Myocyte (in vitro differentiated cells): Measurements from ENCODE around the gene PTPRH. TPM values are rescaled to one million over a fixed set of nuclear protein-coding genes. Genes with fewer than 3 reads are reported as not detected.
"Not testable (repeated sequence)": the region's sequence is repeated elsewhere in the genome, so short reads cannot be mapped to it uniquely, and the experiment has no call there.

Experiments used
- DNase-seq: peaks from one replicate; pipeline ENCODE4 v3.0.0-alpha.2; 2012; ENCODE audit warnings: low read depth
- total RNA-seq: library from RNA; depleted of rRNA; stranded (reverse); fragments of >200 nt; gene quantifications from 2 replicates; pipeline ENCODE4 v1.2.3, GENCODE V29; 2014

PTPRH gene
- total RNA-seq, 1 donor from 2014 or later: 0.05 TPM

DNA sequence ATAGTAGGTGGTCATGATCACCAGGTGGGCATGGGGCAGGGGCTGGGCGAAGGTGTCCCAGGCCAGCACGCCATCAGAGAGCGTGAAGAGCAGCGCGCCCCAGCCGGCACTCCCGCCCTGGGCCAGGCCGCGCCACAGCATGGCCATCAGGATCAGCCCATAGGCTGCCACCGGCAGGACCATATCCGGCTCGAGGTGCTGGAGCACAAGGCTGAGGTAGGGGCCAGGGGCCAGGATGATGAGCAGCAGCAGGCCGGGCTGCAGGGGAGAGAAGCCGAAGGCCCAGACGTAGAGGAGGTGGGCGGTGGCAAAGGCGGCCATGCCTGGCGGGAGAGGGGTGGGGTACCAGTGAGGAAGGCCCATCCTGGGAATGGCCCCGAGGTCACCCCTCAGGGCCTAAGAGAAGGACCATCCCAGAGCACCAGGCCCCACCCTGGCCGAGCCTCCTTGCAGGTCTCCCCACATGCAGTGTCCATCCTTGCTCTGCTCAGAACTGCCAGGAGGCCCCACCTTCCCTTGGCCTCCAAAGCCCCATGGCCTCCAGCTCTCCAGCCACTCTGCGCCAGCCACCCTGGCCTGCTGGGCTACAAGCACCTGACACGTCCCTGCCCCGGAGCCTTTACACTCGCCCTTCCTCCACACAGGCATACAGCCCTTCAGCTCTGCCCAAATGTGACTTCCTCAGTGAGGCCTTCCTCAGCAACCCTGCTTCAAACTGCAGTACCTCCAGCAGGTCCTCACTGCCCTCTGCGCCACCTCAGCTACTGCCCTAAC, 18.1 kb upstream of the PTPRH start:
- no peak for DNase-seq

DNA sequence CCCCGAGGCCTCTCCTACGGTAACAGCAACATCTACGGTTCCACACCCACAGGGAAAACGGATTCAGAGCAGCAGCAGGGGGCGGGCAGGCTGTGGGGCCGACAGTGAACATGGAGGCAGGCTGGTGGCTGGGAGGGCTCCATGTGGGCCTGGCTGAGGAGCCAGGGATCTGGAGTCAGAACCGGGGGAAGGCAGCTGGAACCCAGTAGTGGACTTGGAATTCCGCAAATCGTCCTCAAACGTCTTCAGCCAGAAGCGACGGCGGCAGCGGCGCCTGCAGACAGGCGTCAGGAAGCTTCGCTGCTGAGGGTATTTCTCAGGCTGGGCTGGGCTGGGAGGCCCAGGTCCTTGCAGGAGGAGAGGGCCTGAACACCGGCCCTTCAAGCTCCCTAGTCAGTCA, 17.5 kb upstream of the PTPRH start:
- DNase-seq: no peak

DNA sequence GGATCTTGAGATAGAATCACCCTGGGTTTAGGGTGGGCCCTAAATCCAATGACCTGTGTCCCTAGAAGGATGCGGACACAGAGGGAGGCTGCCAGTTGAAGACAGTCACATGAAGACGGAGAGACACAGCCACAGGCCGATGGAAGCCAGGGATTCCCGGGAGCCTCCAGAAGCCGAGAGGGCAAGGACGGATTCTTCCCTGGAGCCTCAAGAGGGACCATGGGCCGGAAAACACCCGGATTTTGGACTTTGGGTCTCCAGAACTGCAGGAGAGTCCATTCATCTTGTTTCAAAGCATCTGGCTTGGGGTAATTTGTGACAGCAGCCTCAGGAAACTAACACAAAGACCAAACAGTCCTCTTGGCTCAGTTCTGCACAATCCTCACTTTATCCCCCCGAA, 17.0 kb upstream of the PTPRH start:
- no peak for DNase-seq

DNA sequence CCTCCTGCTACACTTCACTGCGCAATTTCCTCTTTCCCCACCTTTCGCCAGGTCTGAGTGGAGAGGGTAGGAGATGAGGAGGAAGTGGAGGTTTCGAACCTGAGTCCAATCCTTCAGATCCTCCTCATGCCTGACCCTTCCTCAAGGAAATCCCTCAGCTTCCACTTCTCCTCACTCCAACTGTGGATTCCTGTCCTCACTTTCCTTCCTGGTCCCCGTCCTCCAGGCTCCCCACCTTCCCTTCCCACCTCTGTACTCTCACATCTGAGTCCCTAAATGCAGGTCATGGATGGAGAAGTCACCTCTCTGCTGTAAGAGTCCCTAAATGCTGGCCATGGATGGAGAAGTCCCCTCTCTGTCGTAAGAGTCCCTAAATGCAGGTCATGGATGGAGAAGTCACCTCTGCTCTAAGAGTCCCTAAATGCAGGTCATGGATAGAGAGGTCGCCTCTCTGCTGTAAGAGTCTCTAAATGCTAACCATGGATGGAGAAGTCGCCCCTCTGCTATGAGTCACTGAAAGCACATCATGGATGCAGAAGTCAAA, 16.2 kb upstream of the PTPRH start:
- DNase-seq: no peak

DNA sequence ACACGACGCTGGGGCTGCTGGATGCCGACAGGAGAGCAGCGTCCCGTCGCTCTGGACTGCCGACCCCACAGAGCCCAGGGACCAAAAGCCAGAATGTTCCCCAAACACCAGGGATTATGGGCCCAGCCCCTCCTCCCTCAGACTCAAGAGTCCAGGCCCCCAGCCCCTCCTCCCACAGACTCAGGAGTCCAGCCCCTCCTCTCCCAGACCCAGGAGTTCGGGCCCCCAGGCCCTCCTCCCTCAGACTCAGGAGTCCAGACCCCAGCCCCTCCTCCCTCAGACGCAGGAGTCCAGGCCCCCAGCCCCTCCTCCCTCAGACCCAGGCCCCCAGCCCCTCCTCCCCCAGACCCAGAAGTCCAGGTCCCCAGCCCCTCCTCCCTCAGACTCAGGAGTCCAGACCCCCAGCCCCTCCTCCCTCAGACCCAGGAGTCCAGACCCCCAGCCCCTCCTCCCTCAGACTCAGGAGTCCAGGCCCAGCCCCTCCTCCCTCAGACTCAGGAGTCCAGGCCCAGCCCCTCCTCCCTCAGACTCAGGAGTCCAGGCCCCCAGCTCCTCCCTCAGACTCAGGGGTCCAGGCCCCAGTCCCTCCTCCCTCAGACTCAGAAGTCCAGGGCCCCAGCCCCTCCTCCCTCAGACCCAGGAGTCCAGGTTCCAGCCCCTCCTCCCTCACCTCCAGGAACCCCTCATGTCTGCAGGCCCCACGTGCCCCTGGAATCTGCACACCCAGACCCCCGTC, 15.5 kb upstream of the PTPRH start:
- DNase-seq: not testable (repeated sequence)

DNA sequence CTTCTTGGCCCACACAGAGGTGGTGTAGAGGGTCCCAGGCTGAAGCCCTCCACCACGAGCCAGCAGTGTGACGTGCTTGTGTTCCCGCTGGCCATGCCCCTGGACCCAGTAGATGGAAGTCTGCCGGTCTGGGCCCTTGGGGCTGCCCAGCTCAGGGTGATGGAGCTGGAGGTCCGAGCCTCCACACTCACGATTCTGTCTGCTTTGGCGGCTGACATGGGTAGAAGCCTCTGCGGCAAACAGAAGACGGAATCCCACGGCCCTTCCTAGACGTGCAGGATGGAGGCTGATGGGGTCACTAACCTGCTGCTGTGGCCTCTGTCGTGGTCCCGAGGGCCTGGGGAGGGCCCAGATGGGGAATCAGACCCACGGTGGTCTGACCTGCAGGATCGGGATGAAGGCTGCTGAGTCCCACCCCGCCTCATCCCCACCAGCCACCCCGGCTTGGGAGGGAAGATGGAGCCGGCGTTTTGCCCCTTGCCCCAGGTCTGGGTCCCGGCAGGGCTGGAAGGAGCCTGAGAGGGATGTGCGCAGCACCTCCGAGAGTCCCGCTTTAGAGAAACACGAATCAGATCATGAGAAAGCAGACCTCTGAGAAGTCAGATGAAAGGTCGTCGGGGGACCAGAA, 14.9 kb upstream of the PTPRH start:
- DNase-seq: no peak

DNA sequence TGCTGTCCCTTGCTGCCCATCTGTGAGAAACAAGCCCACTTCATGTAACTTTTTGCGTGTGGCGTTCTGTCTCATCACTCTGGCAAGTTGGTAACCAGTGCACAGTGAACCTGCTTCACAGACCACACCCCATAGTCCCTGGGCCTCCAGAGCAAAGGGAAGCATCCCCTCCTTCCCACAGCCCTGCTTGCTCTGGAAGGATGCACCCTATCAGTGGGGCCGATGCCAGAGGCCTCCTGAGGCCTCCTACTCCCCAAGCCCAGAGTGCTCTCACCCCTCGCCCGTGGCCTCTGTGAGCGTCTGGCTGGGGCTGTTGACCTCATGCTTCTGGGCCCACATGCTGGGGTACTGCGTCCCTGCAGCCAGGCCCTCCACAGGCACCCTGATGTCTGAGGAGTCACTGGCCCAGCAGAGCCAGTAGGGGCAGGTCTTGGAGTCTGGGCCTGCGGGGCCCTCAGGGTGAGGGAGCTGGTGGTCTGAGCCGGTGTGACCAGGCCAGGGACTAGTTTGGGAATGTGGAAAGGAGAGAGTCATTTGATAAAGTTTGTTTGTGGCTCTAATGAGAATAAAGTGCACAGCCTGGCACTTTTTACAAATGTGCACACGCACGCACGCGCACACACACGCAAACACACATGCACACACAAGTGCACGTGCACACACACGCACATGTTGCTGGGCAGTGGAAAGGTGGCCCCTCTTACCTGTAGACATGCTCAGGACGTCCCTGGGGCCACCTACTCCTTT, 14.2 kb upstream of the PTPRH start:
- no peak for DNase-seq

DNA sequence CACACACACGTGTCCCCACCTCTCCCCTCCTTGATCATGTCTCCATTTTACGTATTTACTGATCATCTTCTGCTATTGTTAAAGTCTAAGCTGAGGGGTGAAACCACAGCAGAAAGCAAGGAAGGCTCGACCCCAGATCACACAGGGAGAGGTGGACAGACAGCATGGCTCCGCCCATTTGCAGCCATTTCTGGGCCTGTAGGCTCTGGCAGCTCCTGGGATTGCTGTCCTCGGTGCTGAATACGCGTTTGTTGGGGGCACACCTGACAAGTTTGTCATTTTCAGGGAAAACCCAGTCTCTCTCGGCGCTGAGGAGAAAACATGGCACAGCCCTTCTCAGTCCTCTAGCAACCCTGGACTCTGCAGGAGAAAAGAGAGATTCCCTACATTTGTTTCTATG, 11.2 kb upstream of the PTPRH start:
- DNase-seq: peak; percentile 6

DNA sequence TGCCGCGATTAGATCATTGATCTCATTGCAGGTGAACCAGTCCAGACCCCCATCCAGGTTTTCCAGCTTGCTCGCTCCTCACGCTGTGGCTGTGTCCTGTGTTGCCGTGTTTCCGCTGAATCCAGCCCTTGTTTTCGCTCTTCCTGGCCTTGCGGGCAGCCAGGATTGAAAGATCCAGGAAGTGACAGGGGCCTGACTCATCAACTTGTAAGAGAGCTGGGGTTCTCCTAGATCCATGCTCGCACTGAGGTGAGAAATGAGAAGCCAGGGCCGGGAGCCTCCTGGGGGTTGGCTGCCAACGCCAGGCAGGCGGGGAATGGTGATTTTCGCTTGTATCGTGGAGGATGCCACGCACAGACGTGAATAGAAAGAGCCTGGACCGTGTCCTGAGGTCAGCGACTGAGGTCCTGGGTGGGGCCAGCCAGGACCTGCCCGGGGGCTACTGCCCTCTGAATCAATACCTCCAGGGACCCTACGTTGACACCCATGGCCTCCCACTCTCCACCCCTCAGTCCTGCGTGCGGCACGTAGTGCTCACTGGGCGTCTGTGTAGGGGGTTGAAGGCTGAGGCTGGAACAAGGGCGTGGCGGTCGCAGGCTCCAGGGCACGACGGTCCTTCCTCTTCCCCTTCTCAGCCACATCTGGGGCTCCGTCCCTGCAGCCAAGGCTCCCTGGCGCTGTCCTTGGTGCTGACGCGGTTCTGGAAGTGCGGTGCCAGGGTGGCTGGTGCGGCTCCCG, 7.3 kb upstream of the PTPRH start:
- DNase-seq: peak; percentile 93

DNA sequence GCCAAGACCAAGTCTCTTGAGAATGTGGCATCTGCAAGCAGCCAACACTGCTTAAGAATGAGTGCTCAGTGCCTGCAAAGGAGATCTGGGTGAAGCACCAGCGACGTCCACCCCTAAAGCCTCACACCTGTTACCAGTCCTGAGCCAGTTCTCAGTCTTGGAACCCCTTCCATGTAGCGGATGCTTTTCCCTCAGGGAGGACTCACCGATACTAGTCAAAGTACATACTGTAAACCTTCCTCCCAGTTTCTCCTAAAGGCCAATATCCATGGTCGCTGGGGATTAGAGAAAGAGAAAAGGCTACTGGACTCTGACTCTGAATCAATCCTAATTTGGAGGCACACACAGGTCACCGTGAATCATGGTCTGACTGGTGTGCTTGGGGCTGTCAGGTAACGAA, 4.2 kb upstream of the PTPRH start:
- DNase-seq: no peak

DNA sequence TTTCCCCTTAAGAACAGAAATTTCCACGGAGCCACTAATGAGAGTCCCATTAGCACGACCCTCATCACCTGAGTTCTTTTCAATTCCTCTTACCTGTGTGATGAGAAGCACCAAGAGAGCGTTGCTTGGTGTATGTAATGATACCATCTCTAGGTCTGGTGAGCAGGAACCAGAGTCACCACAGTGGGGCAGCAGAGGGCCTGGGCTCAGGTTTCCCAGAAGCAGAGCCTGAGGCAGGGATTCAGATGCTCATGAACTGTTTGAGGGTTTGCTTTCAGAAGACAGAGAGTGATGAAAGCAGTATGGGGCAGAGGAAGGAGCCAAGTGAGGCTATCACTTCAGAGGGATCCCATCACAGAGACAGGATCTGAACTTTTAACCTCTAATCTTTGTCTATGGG, 3.1 kb upstream of the PTPRH start:
- no peak for DNase-seq

DNA sequence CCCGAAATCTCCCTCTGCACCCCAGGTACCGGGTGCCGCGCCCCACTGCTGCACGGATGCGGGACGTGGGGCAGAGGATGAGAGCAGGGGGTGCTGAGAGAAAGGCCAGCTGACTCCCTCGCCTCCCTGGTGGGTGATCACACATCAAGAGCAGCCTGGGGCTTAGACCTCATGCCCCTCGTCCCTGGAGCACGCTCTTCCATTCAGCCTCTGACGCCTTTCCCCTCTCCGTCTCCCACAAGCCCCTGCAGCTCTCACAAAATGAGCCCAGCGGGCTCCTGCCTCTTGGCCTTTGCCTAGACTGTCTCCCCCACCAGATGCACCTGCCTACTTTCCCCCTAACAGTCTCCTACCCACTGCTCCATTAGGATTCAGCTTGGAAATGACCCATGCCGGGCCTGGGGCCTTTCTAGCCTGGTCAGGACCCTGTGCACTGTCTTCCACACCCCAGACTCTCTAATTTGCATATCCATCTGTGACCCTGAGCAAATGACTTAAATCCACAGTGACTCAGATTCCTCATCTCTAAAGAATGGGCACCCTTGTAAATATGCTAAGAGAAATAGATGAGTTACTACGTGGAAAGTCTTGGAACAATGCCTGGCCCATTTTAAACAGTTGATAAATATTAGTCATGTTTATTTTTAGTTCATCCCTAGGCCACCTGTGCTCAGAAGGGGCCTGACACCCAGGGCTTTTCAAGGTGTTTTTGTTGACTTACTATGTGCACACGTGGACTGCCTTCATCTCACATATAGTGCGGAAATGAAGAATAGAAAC, 582 bp upstream of the PTPRH start:
- DNase-seq: peak; percentile 82

DNA sequence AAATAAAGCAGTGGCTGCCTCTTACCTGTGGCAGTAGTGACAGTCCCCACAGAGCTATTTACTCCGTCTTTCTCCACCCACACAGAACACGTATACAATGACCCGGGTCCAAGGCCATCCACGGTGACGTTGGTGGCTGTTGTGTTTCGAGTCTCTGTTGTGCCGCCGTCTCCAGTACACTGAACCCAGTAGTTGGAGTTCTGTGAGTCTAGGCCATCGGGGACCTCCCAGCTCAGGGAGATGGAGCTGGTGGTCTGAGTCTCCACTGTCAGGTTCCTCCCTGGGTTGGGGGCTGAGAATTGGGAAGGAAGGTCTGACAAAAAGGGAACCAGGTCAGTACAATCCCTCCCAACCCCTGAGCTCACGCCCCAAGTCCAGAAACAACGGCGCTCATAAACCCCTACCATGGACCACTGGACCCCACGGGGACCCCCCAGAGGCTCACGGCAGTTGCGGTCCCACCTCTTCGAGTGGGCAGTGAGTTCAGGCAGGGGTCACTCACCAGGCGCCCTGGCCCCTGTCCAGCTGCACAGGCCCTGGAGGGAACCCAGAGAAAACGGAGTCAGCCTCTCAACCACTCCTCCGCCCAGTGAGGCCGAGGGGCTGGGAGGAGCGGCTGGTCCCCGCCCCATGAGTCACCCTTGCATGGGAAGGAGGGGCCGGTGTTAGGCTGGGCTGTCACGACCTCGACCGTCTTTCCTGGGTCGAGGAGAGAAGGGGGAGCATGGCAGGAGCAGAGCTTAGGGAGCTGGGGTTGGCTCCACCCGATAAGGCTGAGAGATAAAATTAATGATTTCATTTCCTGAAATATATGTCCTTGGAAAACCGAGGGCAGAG, 2.4 kb downstream of the PTPRH start:
- peak; percentile 83 for DNase-seq

DNA sequence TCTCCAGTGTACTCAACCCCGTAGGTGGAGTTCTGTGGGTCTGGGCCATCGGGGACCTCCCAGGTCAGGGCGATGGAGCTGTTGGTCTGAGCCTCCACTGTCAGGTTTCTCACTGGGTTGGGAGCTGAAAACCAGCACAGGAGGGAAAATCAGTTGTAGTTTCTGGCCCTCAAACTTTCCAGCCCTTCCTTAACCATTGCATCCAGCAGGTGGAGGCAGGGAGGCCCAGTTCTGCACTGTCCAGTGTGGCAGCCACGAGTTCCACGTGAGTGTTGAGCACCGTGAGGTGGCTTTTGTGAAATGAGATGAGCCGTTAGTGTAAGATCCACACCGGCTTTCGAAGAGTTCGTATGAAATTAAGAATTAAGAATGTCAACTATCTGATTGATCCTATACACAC, 7.1 kb downstream of the PTPRH start:
- not testable (repeated sequence) for DNase-seq

DNA sequence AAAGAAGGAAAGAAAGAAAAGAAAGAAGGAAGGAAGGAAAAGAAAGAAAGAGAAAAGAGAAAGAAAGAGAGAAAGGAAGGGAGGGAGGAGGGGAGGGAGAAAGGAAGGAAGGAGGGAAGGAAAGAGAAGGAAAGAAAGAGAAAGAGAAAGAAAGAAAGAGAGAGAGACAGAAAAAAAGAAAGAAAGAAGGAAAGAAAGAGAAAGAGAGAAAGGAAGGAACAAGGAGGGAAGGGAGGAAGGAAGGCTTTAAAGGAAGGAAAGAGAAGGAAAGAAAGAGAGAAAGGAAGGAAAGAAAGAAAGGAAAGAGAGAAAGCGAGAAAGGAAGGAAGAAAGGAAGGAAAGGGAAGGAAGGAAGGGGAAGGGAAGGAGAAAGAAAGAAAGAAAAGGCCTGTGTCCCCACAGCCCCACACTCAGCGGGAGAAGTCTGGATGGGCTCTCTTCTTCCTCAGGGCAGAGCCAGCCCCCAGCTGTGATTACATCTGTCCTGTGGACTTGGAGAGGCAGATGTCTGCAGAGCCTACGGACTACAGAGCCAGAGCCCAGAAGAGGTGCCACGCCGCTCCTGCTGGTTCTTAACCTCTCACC, 9.6 kb downstream of the PTPRH start:
- DNase-seq: no peak

DNA sequence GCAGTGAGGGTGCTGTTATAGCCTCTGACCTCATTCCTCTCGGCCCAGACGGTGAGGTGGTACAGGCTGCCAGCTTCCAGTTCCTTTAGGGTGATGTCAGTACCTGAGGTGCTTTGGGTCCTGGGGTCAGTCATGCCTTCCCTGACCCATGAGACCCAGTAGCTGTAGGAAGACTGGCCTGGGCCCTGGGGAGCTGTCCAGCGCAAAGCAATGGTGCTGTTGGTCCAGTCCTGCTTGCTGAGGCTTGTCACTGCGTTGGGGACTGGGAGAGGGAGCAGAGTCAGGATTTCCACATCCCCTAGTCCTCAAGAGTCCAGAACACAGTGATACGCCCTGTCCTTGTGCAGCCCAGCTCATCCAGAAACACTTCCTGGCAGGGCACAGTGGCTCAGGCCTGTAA, 10.7 kb downstream of the PTPRH start:
- no peak for DNase-seq

DNA sequence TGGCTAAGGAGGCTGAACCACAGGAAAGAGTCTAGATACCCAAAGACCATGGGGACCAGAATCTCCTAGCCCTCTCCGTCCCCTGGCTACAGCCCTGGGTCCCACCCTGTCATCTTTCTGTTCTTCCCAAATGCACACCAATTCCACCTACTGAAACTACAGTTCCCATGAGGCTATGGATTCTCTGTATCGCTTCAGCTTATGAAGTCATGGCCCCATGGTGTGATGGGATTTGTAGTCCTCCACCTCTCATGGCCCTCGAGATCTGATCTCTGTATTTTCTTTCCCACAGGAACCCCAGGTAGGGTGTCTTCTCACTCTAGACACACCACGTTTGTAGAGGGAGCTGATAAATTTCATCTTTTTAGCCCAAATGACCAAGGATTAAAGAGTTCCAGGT, 11.8 kb downstream of the PTPRH start:
- no peak for DNase-seq

DNA sequence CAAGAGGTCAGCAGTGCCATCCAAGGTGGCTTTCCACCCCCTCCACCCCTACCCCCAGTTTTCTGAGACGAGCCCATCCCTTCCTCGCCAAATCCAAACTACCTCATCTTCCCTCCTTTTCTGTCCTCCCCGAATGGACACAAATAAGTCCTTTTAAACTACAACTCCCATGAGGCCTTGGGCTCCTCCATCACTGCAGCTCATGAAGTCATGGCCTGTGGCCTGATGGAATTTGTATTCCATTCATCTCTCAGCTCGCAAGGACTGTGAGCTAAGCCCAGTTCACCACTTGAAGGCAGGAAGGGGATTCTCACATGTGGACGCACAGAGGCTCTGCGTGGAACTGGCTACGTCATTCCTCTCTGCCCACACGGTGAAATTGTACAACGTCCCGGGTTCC, 12.5 kb downstream of the PTPRH start:
- DNase-seq: no peak

DNA sequence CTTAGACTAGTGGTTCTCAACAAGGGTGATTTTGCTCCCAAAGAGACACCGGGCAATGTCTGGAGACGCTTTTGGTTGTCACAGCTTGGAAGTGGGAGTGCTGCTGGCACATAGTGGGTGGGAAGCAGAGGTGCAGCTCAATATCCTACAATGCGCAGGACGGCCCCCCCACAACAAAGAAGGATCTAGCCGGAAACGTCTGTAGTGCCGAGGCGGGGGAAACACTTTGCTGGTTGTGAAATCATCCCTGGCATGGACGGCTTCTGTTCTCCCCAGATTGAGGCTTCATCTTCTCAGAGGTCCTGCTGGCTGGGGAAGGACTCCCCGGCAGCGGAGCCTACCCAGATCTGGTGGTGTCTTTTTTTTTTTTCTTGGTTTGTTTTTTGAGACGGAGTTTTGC, 15.8 kb downstream of the PTPRH start:
- no peak for DNase-seq
